Hematopoietic multipotent progenitor cell treated with erythropoietin and hydrocortisone succinate and interleukin-3 and kit ligand, for 4 days (in vitro differentiated cells): ENCODE data around the gene HOXB4.
"Not testable (repeated sequence)": the region's sequence is repeated elsewhere in the genome, so short reads cannot be mapped to it uniquely, and the experiment has no call there.

Source experiments
- DNase-seq: peaks from one replicate; pipeline ENCODE4 v3.0.0-alpha.2; 2015

Gene HOXB4

GRCh38 chr17:48546137-48546923 lies 31.8 kb downstream of the HOXB4 start:
- DNase-seq, result peak; percentile 32

- DNase-seq, result no peak
These were observed 32.6 kb downstream of the HOXB4 start for GRCh38 chr17:48545539-48545938.

- DNase-seq, result peak; percentile 75
These were observed 33.2 kb downstream of the HOXB4 start, which contains the start of gene HOXB2 for GRCh38 chr17:48545022-48545375. HOXB2 (minus strand) TSS chr17:48545109; CDS start chr17:48544911, 198 bp downstream.

- DNase-seq, result peak; percentile 86
These were observed 33.7 kb downstream of the HOXB4 start for GRCh38 chr17:48544349-48545021.

- no peak for DNase-seq
These were observed 34.2 kb downstream of the HOXB4 start for GRCh38 chr17:48543854-48544348.

- DNase-seq, result peak; percentile 74
These were observed 34.9 kb downstream of the HOXB4 start for GRCh38 chr17:48543107-48543853.

GRCh38 chr17:48542698-48543106 lies 35.4 kb downstream of the HOXB4 start:
- DNase-seq, result no peak

GRCh38 chr17:48542114-48542656 lies 36.0 kb downstream of the HOXB4 start:
- DNase-seq, result peak; percentile 66

- peak; percentile 77 for DNase-seq
These were observed 36.5 kb downstream of the HOXB4 start for GRCh38 chr17:48541577-48542113.

- peak; percentile 24 for DNase-seq
These were observed 37.0 kb downstream of the HOXB4 start for GRCh38 chr17:48541036-48541576.

- no peak for DNase-seq
These were observed 37.9 kb downstream of the HOXB4 start for GRCh38 chr17:48540213-48540612.

GRCh38 chr17:48539177-48539576 lies 39.0 kb downstream of the HOXB4 start:
- no peak for DNase-seq

GRCh38 chr17:48537316-48537715 lies 40.8 kb downstream of the HOXB4 start:
- DNase-seq, result no peak

GRCh38 chr17:48535793-48536559 lies 42.2 kb downstream of the HOXB4 start:
- not testable (repeated sequence) for DNase-seq

GRCh38 chr17:48532261-48532660 lies 45.9 kb downstream of the HOXB4 start:
- no peak for DNase-seq

GRCh38 chr17:48530887-48531272 lies 47.3 kb downstream of the HOXB4 start, which contains the start of gene HOXB1:
HOXB1 (minus strand) TSS chr17:48531011; CDS start chr17:48530904, 107 bp downstream.
- no peak for DNase-seq

- DNase-seq, result no peak
These were observed 47.8 kb downstream of the HOXB4 start for GRCh38 chr17:48530208-48530886.

GRCh38 chr17:48529683-48530009 lies 48.5 kb downstream of the HOXB4 start:
- DNase-seq, result no peak

GRCh38 chr17:48528936-48529682 lies 49.0 kb downstream of the HOXB4 start:
- DNase-seq, result no peak
